Osteoblast (primary cell): ENCODE results near the gene DCXR. TPM values are rescaled to one million over a fixed set of nuclear protein-coding genes. Genes with fewer than 3 reads are reported as not detected.

ENCODE experiments used
- DNase-seq: peaks from one replicate; pipeline ENCODE4 v3.0.0; 2011; ENCODE audit warnings: low spot score, mixed read lengths; ENCODE audit not compliant: insufficient read length; ENCODE audit errors: missing footprints
- H2AFZ ChIP-seq: 2 replicates; pipeline ENCODE4 v1.6.0; 2011; ENCODE audit warnings: mild to moderate bottlenecking, low read length
- H3K27ac ChIP-seq: 2 replicates; pipeline ENCODE4 v1.5.1; 2011; ENCODE audit warnings: mild to moderate bottlenecking, low read depth, low read length, moderate library complexity
- H3K27me3 ChIP-seq: 2 replicates; pipeline ENCODE4 v1.6.0; 2012; ENCODE audit warnings: mild to moderate bottlenecking, control low read depth, inconsistent platforms, low read length, moderate library complexity; ENCODE audit not compliant: insufficient read depth
- H3K36me3 ChIP-seq: 2 replicates; pipeline ENCODE4 v1.5.1; 2011; ENCODE audit warnings: mild to moderate bottlenecking, low read length, control low read depth, moderate library complexity; ENCODE audit not compliant: insufficient read depth
- H3K4me1 ChIP-seq: 2 replicates; pipeline ENCODE4 v1.5.1; 2011; ENCODE audit warnings: mild to moderate bottlenecking, low read length, control low read depth, moderate library complexity; ENCODE audit not compliant: insufficient read depth
- H3K4me2 ChIP-seq: 2 replicates; pipeline ENCODE4 v1.6.0; 2011; ENCODE audit warnings: mild to moderate bottlenecking, low read length; ENCODE audit not compliant: insufficient read depth
- H3K4me3 ChIP-seq: fragments of 200-600 bp; sonication (generic); 3 replicates; pipeline ENCODE4 v1.5.1; 2012; ENCODE audit warnings: mild to moderate bottlenecking, low read length, inconsistent platforms; ENCODE audit not compliant: insufficient read depth
- H3K79me2 ChIP-seq: 2 replicates; pipeline ENCODE4 v1.6.0; 2012; ENCODE audit warnings: mild to moderate bottlenecking, low read length, control low read depth, inconsistent platforms; ENCODE audit not compliant: insufficient read depth
- H3K9me3 ChIP-seq: 2 replicates; pipeline ENCODE4 v1.5.1; 2011; ENCODE audit warnings: low read depth, low read length, control low read depth
- H4K20me1 ChIP-seq: 2 replicates; pipeline ENCODE4 v1.6.0; 2012; ENCODE audit warnings: mild to moderate bottlenecking, low read length, control low read depth; ENCODE audit not compliant: insufficient read depth
- CTCF ChIP-seq: IDR thresholded peaks from 2 replicates; pipeline ENCODE4 v1.5.1; 2011; ENCODE audit warnings: mild to moderate bottlenecking, low read depth, low read length, moderate library complexity; ENCODE audit errors: extremely low read depth
- total RNA-seq: library from RNA; depleted of rRNA; stranded (reverse); fragments of >200 nt; gene quantifications from 2 replicates; pipeline ENCODE4 v1.2.3, GENCODE V29; 2012

DCXR gene
- total RNA-seq, 1 donor, result 31.8 TPM

GRCh38 chr17:82056729-82057621 lies 19.5 kb upstream of the DCXR start:
- TF ChIP-seq CTCF, result no peak
- no peak overlapping the region for H2AFZ ChIP-seq
- no peak overlapping the region for H3K27ac ChIP-seq
- H3K4me2 ChIP-seq, result no peak overlapping the region
- DNase-seq, result peak; percentile 91
- no peak overlapping the region for H3K4me3 ChIP-seq
- H3K27me3 ChIP-seq, result no peaks in the 10 kb centered on the region
- peaks cover 37% of the 10 kb centered on the region for H3K36me3 ChIP-seq
- H3K79me2 ChIP-seq, result peaks cover 27% of the 10 kb centered on the region
- H3K4me1 ChIP-seq, result peaks cover 12% of the 10 kb centered on the region
- H3K9me3 ChIP-seq, result no peaks in the 10 kb centered on the region
- peaks cover 7% of the 10 kb centered on the region for H4K20me1 ChIP-seq

GRCh38 chr17:82055965-82056728 lies 18.6 kb upstream of the DCXR start:
- H3K4me1 ChIP-seq, result peaks cover 12% of the 10 kb centered on the region
- no peak overlapping the region for H3K4me3 ChIP-seq
- H3K27me3 ChIP-seq, result no peaks in the 10 kb centered on the region
- no peak overlapping the region for H3K27ac ChIP-seq
- no peaks in the 10 kb centered on the region for H3K9me3 ChIP-seq
- DNase-seq, result peak; percentile 90
- peaks cover 5% of the 10 kb centered on the region for H4K20me1 ChIP-seq
- no peak for TF ChIP-seq CTCF
- H3K4me2 ChIP-seq, result no peak overlapping the region
- H3K36me3 ChIP-seq, result peaks cover 33% of the 10 kb centered on the region
- H2AFZ ChIP-seq, result no peak overlapping the region
- H3K79me2 ChIP-seq, result peaks cover 30% of the 10 kb centered on the region

- peaks cover 39% of the 10 kb centered on the region for H3K79me2 ChIP-seq
- H3K4me2 ChIP-seq, result no peak overlapping the region
- H3K36me3 ChIP-seq, result peaks cover 29% of the 10 kb centered on the region
- H3K27me3 ChIP-seq, result no peaks in the 10 kb centered on the region
- H3K27ac ChIP-seq, result no peak overlapping the region
- no peaks in the 10 kb centered on the region for H3K9me3 ChIP-seq
- peak; percentile 77 for DNase-seq
- no peak for TF ChIP-seq CTCF
- peaks cover 4% of the 10 kb centered on the region for H4K20me1 ChIP-seq
- no peak overlapping the region for H3K4me3 ChIP-seq
- H2AFZ ChIP-seq, result no peak overlapping the region
- H3K4me1 ChIP-seq, result peaks cover 12% of the 10 kb centered on the region
Measured at GRCh38 chr17:82055023-82055964, 17.8 kb upstream of the DCXR start.
